ENCODE measurements around the gene BLID.

DNA sequence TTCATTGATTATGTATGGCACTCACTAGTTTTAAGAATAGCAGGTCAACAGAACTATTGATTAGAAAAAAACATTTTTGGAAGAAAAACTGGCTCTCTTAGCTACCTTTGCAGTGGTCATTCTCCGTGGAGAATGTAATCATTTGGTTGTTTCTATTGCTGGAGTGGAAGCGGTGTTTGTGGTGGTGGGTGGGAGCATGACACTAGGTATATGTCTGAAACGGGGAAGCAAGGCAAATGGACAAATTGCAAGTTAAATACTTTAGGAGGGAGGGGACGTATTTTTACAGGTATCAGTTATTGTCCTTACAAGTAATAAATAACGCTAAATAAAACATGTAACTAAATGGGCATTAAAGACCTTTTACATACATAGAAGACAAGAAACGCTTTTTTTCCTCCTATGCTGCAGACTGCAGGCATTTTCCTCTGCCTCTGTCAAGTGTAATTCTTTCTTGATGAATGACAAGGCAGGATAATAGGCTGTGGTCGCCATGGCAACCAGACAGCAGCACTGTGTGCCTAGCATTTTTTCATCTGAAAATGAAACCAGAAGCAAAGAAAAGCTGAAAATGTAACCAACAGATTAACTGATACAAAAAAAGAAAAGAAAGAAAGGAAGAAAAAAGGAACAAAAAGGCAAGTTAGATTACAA, 46.2 kb downstream of the BLID start:
- TF ChIP-seq, protein P1, sequence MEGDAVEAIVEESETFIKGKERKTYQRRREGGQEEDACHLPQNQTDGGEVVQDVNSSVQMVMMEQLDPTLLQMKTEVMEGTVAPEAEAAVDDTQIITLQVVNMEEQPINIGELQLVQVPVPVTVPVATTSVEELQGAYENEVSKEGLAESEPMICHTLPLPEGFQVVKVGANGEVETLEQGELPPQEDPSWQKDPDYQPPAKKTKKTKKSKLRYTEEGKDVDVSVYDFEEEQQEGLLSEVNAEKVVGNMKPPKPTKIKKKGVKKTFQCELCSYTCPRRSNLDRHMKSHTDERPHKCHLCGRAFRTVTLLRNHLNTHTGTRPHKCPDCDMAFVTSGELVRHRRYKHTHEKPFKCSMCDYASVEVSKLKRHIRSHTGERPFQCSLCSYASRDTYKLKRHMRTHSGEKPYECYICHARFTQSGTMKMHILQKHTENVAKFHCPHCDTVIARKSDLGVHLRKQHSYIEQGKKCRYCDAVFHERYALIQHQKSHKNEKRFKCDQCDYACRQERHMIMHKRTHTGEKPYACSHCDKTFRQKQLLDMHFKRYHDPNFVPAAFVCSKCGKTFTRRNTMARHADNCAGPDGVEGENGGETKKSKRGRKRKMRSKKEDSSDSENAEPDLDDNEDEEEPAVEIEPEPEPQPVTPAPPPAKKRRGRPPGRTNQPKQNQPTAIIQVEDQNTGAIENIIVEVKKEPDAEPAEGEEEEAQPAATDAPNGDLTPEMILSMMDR (IDR thresholded peaks at IDR 0.05): no peak
- TF ChIP-seq POLR2A (IDR thresholded peaks at IDR 0.05): no peak
